ENCODE results near the gene ENO1. TPM values are rescaled to one million over a fixed set of nuclear protein-coding genes. Genes with fewer than 3 reads are reported as not detected.

ENO1 gene
- total and polyA plus RNA-seq, 9 of the 15 experiments (the other 6 are each of a cell fraction or from before 2014, with no cell fraction given): 2,249 to 7,472 (median 2,868) TPM

DNA sequence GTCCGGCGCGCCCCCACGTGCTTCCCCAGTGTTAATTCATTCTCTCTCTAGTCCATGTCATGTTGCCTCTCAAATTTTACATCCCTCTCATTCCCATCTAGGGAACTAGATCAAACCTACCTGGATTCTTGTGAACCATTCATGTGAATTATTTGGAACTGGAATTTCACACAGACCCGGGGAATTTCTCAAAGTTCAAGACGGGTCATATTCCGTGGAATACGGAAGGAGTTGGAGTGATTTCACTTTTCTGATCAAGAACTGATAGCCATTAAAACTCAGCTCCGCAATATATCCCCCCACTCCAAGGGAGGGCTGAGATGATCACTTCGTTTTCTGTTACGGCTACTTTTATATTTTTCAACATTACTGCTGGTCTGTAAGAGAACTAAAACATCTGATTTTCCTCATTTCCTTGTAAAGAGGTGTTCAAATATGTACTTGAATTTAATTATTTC, 1.0 kb upstream of the ENO1 start (continued):
- TF ChIP-seq, protein P1, sequence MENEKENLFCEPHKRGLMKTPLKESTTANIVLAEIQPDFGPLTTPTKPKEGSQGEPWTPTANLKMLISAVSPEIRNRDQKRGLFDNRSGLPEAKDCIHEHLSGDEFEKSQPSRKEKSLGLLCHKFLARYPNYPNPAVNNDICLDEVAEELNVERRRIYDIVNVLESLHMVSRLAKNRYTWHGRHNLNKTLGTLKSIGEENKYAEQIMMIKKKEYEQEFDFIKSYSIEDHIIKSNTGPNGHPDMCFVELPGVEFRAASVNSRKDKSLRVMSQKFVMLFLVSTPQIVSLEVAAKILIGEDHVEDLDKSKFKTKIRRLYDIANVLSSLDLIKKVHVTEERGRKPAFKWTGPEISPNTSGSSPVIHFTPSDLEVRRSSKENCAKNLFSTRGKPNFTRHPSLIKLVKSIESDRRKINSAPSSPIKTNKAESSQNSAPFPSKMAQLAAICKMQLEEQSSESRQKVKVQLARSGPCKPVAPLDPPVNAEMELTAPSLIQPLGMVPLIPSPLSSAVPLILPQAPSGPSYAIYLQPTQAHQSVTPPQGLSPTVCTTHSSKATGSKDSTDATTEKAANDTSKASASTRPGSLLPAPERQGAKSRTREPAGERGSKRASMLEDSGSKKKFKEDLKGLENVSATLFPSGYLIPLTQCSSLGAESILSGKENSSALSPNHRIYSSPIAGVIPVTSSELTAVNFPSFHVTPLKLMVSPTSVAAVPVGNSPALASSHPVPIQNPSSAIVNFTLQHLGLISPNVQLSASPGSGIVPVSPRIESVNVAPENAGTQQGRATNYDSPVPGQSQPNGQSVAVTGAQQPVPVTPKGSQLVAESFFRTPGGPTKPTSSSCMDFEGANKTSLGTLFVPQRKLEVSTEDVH (IDR thresholded peaks at IDR 0.05; ENCODE audit: low read depth, partially characterized antibody): no peak
- TF ChIP-seq POU5F1 (IDR thresholded peaks at IDR 0.05; ENCODE audit: borderline replicate concordance, low read depth, low read length, partially characterized antibody) (no peak), CBFA2T2 (conservative IDR thresholded peaks at IDR 0.05) (no peak), MIER1 (IDR thresholded peaks at IDR 0.05; ENCODE audit: low read depth) (peak; percentile 55; the same call in 1 of the 2 replicates), RAD51 (IDR thresholded peaks at IDR 0.05; ENCODE audit: borderline replicate concordance, low read depth) (peak; percentile 54; the same call in 1 of the 2 replicates), GTF2F1 (IDR thresholded peaks at IDR 0.05; ENCODE audit: low read depth, low read length) (no peak), HNRNPLL (IDR thresholded peaks at IDR 0.05; ENCODE audit: low read depth, low read length, poor library complexity, severe bottlenecking) (no peak), ZNF79 (CRISPR knock-in tag; IDR thresholded peaks at IDR 0.05; ENCODE audit: low read depth) (no peak), CSDE1 (IDR thresholded peaks at IDR 0.05) (0 out of 4 replicates have a peak, but pooled peaks of 1 of the 2 experiments have one; percentile 46), SMAD3 (CRISPR knock-in tag; conservative IDR thresholded peaks at IDR 0.05) (0 out of 2 replicates have a peak, but pooled peaks have one; percentile 37), ZNF232 (CRISPR knock-in tag; IDR thresholded peaks at IDR 0.05) (no peak), MECOM (CRISPR knock-in tag; IDR thresholded peaks at IDR 0.05) (peak; percentile 75), ZKSCAN8 (CRISPR knock-in tag; IDR thresholded peaks at IDR 0.05) (peak; percentile 69; the same call in 1 of the 2 replicates), YBX1 (IDR thresholded peaks at IDR 0.05) (no peak), MAFK (IDR thresholded peaks at IDR 0.05; ENCODE audit: low read length) (no peak), LEF1 (IDR thresholded peaks at IDR 0.05) (no peak; the same call in 1 of the 2 replicates), PCBP2 (IDR thresholded peaks at IDR 0.05; ENCODE audit: low read depth, low read length, poor library complexity, severe bottlenecking) (no peak), CBX3 (IDR thresholded peaks at IDR 0.05; ENCODE audit: borderline replicate concordance in 1 of 2, low read length in 2 of 2) (peak in 1 of 2 experiments; percentile 0; a peak in 1 of 3 replicates), ZNF316 (IDR thresholded peaks at IDR 0.05) (no peak), ZNF76 (CRISPR knock-in tag; IDR thresholded peaks at IDR 0.05; ENCODE audit: borderline replicate concordance) (no peak), LCOR (CRISPR knock-in tag; IDR thresholded peaks at IDR 0.05) (no peak), BRCA1 (IDR thresholded peaks at IDR 0.05) (no peak), BRCA1 (CRISPR knock-in tag; IDR thresholded peaks at IDR 0.05) (no peak), CEBPB (tag; IDR thresholded peaks at IDR 0.05) (no peak), NBN (IDR thresholded peaks at IDR 0.05; ENCODE audit: low read depth) (peak; percentile 24)
- TF ChIP-seq, protein P2, sequence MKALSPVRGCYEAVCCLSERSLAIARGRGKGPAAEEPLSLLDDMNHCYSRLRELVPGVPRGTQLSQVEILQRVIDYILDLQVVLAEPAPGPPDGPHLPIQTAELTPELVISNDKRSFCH (CRISPR knock-in tag; IDR thresholded peaks at IDR 0.05): no peak
- TF ChIP-seq, protein P2 (tag; IDR thresholded peaks at IDR 0.05): no peak
- TF ChIP-seq, protein P3, sequence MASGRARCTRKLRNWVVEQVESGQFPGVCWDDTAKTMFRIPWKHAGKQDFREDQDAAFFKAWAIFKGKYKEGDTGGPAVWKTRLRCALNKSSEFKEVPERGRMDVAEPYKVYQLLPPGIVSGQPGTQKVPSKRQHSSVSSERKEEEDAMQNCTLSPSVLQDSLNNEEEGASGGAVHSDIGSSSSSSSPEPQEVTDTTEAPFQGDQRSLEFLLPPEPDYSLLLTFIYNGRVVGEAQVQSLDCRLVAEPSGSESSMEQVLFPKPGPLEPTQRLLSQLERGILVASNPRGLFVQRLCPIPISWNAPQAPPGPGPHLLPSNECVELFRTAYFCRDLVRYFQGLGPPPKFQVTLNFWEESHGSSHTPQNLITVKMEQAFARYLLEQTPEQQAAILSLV (tag; IDR thresholded peaks at IDR 0.05): no peak
